Dermis microvascular lymphatic vessel endothelial cell (primary cell): Measurements from ENCODE around the gene CAPN13. TPM values are rescaled to one million over a fixed set of nuclear protein-coding genes. Genes with fewer than 3 reads are reported as not detected.

Experiments
- DNase-seq, 2 donors: peaks; one replicate each; pipeline versions ENCODE4 v3.0.0 to v3.0.0-alpha.2; 2010; ENCODE audit warnings: low read depth in 2 of 2
- total RNA-seq: library from RNA; depleted of rRNA; stranded (reverse); fragments of >200 nt; gene quantifications from 2 replicates; pipeline ENCODE4 v1.2.1, GENCODE V29; 2014

Gene CAPN13
- total RNA-seq, 1 donor from 2014 or later = not detected

DNA sequence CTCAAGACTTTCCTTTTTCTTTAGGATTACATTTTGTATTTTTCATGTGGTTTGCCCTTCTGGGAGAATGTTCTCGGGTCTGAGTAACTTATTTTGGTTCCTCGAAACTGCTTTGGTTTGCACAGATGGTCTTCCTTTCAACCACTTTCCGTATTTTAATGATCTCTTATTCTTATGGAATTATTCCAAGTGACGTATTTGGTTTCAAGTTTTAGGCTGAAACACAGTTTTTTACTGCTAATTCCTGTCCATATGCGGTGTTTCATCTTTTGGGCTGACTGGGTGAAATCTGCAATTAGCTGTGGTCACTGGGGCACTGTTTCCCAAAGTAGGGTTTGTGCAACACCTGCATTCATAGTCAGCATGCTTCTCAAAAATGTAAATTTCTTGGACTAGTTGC is 122.7 kb downstream of the CAPN13 start:
- DNase-seq = no peak

DNA sequence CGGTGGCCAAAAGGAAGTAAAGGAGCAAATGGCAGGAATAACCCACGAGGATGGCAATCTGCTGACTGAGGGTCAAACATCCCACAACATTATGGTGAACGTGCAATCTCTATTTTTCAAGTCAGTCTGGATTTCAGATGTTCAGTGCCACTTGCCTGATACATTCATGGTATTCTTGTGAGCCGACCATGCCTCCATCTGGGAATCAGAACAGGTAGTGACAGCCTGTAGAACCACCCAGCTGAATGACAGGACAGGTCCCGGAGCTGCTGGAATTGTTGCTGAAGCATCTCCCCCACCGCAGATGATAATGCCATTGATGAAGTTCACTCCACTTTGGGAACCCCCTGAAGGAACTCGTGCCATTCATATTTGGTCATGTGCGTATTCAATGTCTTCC is 123.2 kb downstream of the CAPN13 start:
- DNase-seq = no peak

DNA sequence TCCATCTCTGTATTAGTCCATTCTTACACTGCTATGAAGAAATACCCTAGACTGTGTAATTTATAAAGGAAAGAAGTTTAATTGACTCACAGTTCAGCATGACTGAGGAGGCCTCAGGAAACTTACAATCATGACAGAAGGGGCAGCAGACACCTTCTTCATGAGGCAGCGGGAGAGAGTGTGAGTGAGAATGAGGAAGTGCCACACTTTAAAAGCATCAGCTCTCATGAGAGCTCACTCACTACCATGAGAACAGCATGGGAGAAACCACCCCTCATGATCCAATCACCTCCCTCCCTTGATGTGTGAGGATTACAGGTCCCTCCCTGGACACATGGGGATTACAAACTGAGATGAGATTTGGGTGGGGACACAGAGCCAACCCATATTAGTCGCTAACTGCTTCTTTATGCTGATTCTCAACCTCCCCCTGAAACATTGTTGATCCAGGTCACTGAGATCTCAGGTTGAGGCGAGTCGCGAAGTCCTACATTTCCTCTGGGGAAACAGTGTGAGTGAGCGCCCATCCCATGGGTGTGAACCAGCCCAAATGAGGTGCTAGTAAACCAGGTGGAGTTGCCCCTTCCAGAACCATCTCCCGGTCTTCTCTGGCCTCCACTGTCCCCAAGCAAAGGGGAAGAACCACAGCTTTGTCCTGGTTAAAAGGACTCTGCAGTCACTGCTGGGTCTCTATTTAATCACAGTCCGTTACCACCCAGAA is 123.8 kb downstream of the CAPN13 start:
- no peak for DNase-seq

DNA sequence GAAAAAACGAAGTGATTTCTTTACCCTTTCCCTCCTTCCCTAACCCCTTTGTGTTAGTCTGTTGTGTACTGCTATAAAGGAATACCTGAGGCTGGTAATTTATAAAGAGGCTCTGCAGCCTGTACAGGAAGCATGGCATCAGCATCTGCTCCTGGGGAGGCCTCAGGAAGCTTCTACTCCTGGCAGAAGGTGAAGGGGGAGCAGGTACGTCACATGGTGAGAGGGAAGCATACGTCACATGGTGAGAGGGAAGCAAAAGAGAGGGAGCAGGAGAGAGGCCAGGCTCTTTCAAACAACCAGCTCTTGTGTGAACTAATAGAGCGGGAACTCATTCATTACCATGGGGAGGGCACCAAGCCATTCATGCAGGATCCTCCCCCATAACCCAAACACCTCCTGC is 126.2 kb downstream of the CAPN13 start:
- DNase-seq = no peak

DNA sequence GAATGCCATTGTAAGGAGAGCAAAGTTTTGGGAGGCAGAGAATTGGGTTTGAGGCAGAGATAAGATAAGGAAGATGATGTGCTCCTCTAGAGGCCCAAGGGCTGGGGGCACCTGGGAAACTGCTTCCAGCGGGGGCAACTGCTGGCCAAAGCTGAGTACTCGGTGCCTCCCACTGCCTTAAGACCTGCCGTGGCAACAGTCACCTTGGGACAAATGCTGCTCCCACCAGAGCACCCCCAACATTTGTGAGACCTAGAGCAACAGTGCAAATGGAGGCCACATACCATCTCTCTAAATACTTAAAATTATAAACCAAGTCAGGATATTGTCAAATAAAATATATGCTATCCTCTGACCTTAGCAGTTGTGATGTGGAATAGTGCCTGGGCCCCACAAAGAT is 127.1 kb downstream of the CAPN13 start:
- no peak for DNase-seq

DNA sequence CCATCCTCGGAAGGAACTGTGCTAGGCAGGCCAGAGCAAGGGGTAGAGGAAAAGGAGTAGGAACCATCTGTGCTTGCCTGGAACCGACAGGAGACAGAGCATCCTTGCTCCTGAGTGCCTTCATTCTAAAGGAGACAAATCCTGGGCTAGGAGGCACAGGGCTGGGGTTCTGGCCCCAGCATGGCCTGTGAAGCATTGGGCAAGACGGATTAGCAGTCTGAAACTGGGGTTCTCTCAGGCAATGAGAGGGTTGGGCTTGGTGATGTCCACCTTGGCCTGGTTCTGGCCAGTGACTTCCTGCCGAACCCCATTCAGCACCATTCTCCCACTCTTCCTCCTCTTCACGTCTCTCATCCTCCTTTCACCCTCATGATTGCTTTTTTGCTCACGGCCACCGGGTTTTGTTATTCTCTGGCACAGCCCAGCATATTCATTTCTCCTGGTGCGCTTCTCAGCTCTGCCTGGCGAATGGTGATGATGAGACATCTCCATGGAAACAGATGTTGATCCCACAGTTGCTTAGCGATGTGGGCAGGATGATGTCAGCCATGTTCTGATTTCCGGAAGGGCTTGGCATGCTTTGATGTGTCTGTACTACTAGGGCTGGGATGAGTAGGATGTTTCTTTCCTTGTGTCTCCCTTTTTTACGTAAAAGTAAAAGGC is 127.7 kb downstream of the CAPN13 start:
- DNase-seq = peak in 1 of 2 donors; percentile 10

DNA sequence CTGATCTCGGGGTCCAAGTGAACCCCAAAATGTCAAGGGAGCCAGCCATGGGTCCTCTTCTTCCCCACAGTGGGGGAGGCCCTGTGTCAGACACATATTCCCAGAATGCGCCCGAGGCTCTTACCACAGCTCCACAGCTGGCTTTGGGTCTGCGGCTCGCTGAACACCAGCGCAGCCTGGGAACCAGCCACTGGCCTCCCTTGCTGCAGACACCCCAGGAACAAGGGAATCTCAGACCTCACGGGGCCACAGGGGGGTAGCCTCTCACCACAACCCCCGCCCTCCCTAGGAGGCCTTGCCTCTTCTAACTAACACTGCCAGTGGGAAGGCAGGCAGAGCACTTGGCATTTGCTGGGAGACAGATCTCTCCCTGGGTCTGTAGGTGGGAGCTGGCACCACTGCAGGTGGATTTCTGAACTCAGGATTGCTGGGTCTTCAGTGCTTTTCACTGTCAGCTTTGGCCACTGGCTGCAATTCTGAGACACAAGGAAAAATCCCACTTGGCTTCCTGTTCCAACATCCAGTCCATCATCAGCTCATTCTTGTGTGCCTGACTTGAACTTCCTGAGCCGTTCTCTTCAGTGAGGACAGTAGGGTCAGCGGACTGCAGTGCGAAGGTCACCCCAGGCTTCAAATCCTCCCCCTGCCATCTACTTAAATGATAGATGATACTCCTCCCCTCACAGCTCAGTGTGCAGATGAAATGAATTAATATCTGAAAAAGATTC is 128.7 kb downstream of the CAPN13 start:
- no peak for DNase-seq

DNA sequence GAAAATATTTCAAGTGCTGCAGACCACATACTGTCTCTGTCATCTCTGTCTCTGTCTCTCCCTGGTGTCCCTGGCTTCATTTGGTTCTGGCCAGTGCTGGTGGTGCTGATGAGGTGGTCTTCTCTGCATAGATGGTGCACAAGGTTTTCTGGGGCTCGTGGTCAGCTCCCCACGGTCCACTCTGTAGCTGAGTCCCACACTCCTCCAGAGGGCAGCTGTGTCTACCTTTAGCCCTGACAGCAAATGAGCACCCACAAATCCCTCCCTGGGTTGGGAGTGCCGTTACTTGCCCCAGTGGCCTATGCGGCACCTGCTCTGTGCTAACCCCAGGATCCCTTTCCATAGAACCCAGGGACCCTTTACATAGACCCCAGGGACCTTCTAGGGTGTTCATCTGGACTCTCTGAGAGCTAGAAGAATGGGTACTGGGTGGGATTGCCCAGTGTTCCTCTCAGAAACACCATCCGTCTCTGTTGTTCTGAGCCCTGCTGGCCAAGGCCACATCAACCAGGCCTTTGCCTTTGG is 129.3 kb downstream of the CAPN13 start:
- no peak for DNase-seq

DNA sequence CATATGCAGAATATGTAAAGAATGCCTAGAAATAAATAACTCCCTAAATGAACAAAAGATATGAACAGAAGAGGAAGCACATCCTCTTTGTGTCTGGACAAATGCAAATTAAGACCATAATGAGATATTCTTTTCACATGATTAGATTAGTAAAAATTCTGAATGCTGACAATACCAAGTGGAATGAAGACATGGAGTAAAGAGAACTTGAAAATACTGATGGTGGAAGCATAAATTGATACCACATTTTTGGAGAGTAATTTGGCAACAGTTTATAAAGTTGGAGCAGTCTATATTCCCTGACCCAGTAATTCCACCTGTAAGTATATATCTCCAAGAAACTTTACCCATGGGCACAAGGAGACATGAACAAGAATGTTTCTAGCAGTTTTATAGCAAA is 130.0 kb downstream of the CAPN13 start:
- no peak for DNase-seq

DNA sequence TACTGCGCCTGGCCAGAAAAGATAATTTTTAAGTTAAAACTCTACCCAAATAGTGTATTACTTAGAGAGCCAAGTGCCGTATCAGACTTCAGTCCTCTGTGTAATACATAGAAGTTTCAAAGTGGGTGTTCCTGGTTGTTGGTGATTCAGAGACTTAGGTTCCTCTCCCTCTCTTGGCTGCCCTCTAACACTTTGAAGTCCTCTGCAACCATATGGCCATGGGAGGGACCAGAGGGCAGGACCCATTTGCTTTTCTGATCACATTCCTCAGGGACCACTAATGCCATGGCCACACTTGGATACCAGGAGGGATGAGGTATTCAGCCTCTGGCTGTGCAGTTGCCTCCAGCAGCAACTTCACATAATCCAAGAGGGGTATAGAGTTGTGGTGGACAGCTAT is 131.5 kb downstream of the CAPN13 start:
- DNase-seq = no peak

DNA sequence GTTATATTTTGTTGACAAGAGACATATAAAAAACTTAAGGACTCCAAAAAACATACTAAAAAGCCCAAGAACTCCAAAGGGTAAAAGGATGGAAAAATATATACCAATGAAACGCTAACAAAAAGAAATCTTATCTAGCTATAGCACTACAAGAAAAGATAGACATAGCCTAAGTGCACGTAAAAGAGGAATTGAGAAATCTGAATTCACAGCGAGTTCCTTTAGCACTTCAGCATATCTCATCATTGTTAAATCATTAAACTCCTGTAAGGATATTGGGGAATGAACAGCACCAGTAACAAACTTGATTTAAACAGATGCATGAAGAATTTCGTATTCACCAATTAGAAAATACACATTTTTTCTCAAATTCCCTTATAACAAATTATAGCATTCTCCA is 134.1 kb downstream of the CAPN13 start:
- DNase-seq = no peak
